ENCODE data around the gene ATAD5. TPM values are rescaled to one million over a fixed set of nuclear protein-coding genes. Genes with fewer than 3 reads are reported as not detected.
"Not testable (repeated sequence)": the region's sequence is repeated elsewhere in the genome, so short reads cannot be mapped to it uniquely, and the experiment has no call there.

ATAD5 gene
- total and polyA plus RNA-seq, 2 of the 4 experiments (the other 2 are of a cell fraction): 1.0 to 1.3 TPM

DNA sequence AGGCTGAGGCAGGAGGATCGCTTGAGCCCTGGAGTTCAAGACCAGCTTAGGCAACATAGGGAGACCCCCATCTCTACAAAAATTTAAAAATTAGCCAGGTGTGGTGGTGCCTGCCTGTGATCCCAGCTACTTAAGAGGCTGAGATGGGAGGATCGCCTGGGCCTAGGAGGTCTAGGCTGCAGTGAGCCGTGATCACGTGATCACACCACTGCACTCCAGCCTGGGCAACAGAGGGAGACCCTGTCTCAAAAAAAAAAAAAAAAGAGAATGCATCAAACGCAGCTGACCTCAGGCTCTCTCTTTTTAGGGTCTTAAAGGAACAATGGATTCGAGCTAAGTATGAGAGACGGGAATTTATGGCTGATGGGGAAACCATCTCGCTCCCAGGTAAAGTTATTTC, 99.8 kb downstream of the ATAD5 start:
- BruUV-seq (replicated peaks); H4K8ac ChIP-seq (ENCODE audit: low read depth in 2 of 2, low read length in 2 of 2); H2BK120ac ChIP-seq (ENCODE audit: low read depth, low read length); H3K4me1 ChIP-seq (ENCODE audit: control insufficient read depth, insufficient read depth, low read length); H2BK20ac ChIP-seq (ENCODE audit: low read depth, low read length); CTCF ChIA-PET; H3K23ac ChIP-seq (ENCODE audit: low read depth, low read length); H4K20me1 ChIP-seq (ENCODE audit: insufficient read depth, low read length); H3K4ac ChIP-seq (ENCODE audit: low read depth, low read length); H2BK15ac ChIP-seq (ENCODE audit: low read depth, low read length); H3K9me3 ChIP-seq (ENCODE audit: control insufficient read depth, insufficient read depth, low read length); intact Hi-C loops (cut with micrococcal nuclease); DNase-seq; H3K14ac ChIP-seq (replicated peaks; ENCODE audit: low read depth, low read length); H3K79me1 ChIP-seq (ENCODE audit: low read depth in 1 of 2, low read length in 2 of 2); H3K4me2 ChIP-seq (ENCODE audit: low read depth, low read length); H3K4me3 ChIP-seq (ENCODE audit: insufficient read depth, low read depth, low read length); H3K27ac ChIP-seq (ENCODE audit: insufficient read depth, low read length); H2BK5ac ChIP-seq (ENCODE audit: low read depth, low read length, poor library complexity, severe bottlenecking); H2AK5ac ChIP-seq (ENCODE audit: low read depth, low read length); H4K91ac ChIP-seq (ENCODE audit: insufficient read depth, low read depth, low read length); H3K36me3 ChIP-seq (ENCODE audit: control insufficient read depth, insufficient read depth, low read length); H3K27me3 ChIP-seq (ENCODE audit: control insufficient read depth, insufficient read depth, low read length); H3K56ac ChIP-seq (ENCODE audit: extremely low read depth, insufficient read depth, low read length); dilution Hi-C loops (cut with HindIII; ENCODE audit: low sequenced_read_pairs, unreplicated experiment); in situ Hi-C loops (cut with MboI; ENCODE audit: low sequenced_read_pairs); H4K5ac ChIP-seq (ENCODE audit: low read depth, low read length); H3K9ac ChIP-seq (ENCODE audit: low read depth, low read length); H3K9me1 ChIP-seq (ENCODE audit: insufficient read depth, low read length); ATAC-seq (ENCODE audit: low read depth); H2AFZ ChIP-seq (replicated peaks; ENCODE audit: low read length, poor library complexity); H2AK9ac ChIP-seq (replicated peaks; ENCODE audit: low read depth, low read length, poor library complexity); H3K18ac ChIP-seq (ENCODE audit: low read depth, low read length): not testable (repeated sequence)
- WGBS, 2 experiments (ENCODE audit: extremely low coverage in 2 of 2, insufficient read length in 1 of 2): no CpG with 5 or more reads among the region's 8 CpGs
- POLR2A ChIA-PET (ENCODE audit: unreplicated experiment): interaction anchor here (0.7 kb wide), 1 partner anchor 283 kb away, joined by 9 read pairs; no protein-coding TSS in a partner anchor
